ENCODE results near the gene ETF1.

GRCh38 chr5:138490648-138491283, 52.3 kb downstream of the ETF1 start:
- TF ChIP-seq, protein P1, sequence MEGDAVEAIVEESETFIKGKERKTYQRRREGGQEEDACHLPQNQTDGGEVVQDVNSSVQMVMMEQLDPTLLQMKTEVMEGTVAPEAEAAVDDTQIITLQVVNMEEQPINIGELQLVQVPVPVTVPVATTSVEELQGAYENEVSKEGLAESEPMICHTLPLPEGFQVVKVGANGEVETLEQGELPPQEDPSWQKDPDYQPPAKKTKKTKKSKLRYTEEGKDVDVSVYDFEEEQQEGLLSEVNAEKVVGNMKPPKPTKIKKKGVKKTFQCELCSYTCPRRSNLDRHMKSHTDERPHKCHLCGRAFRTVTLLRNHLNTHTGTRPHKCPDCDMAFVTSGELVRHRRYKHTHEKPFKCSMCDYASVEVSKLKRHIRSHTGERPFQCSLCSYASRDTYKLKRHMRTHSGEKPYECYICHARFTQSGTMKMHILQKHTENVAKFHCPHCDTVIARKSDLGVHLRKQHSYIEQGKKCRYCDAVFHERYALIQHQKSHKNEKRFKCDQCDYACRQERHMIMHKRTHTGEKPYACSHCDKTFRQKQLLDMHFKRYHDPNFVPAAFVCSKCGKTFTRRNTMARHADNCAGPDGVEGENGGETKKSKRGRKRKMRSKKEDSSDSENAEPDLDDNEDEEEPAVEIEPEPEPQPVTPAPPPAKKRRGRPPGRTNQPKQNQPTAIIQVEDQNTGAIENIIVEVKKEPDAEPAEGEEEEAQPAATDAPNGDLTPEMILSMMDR (IDR thresholded peaks at IDR 0.05) = no peak
- no peak for TF ChIP-seq POLR2A (IDR thresholded peaks at IDR 0.05)
